GM18505 (cell line): ENCODE data around the gene AQP9.
"Not testable (repeated sequence)": the region's sequence is repeated elsewhere in the genome, so short reads cannot be mapped to it uniquely, and the experiment has no call there.

Experiments used
- ATAC-seq: cut with Tn5 transposase; IDR thresholded peaks from one replicate; pipeline ENCODE4 v1.9.1; 2021; ENCODE audit not compliant: unreplicated experiment
- POLR2A ChIP-seq: IDR thresholded peaks from 4 replicates; pipeline ENCODE4 v1.6.1; 2011; ENCODE audit warnings: borderline replicate concordance; ENCODE audit not compliant: insufficient read depth, insufficient read length; ENCODE audit errors: extremely low read depth

Gene AQP9

GRCh38 chr15:58138106-58138505 is at the start of gene AQP9:
Gene AQP9 (plus strand): TSS chr15:58138381. CDS start chr15:58138566, 185 bp downstream.
- no peak for TF ChIP-seq POLR2A
- no peak for ATAC-seq

GRCh38 chr15:58095415-58095814 is 42.8 kb upstream of the AQP9 start:
- ATAC-seq, result no peak
- TF ChIP-seq POLR2A, result no peak

- no peak for ATAC-seq
- no peak for TF ChIP-seq POLR2A
Observed at GRCh38 chr15:58096529-58097084, 41.6 kb upstream of the AQP9 start.

- TF ChIP-seq POLR2A, result no peak
- no peak for ATAC-seq
Observed at GRCh38 chr15:58103482-58103881, 34.7 kb upstream of the AQP9 start.

- no peak for TF ChIP-seq POLR2A
- no peak for ATAC-seq
Observed at GRCh38 chr15:58108117-58108516, 30.1 kb upstream of the AQP9 start.

- no peak for TF ChIP-seq POLR2A
- no peak for ATAC-seq
Observed at GRCh38 chr15:58109419-58109818, 28.8 kb upstream of the AQP9 start.

GRCh38 chr15:58110999-58111717 is 27.0 kb upstream of the AQP9 start:
- no peak for ATAC-seq

GRCh38 chr15:58111718-58112104 is 26.5 kb upstream of the AQP9 start:
- no peak for TF ChIP-seq POLR2A
- no peak for ATAC-seq

More at GRCh38 chr15:58110999-58111717, 27.0 kb upstream of the AQP9 start:
- TF ChIP-seq POLR2A, result no peak

- ATAC-seq, result not testable (repeated sequence)
Observed at GRCh38 chr15:58113358-58113757, 24.8 kb upstream of the AQP9 start.

GRCh38 chr15:58114388-58114787 is 23.8 kb upstream of the AQP9 start:
- no peak for ATAC-seq
- TF ChIP-seq POLR2A, result no peak

GRCh38 chr15:58114812-58115211 is 23.4 kb upstream of the AQP9 start:
- TF ChIP-seq POLR2A, result no peak
- ATAC-seq, result no peak

GRCh38 chr15:58115692-58116091 is 22.5 kb upstream of the AQP9 start:
- no peak for ATAC-seq
- no peak for TF ChIP-seq POLR2A

- no peak for ATAC-seq
- no peak for TF ChIP-seq POLR2A
Observed at GRCh38 chr15:58117619-58118018, 20.6 kb upstream of the AQP9 start.

- no peak for ATAC-seq
- TF ChIP-seq POLR2A, result no peak
Observed at GRCh38 chr15:58118272-58118671, 19.9 kb upstream of the AQP9 start.
